Mesodermal cell (in vitro differentiated cells): ENCODE results near the gene TBL2.
"Not testable (repeated sequence)": the region's sequence is repeated elsewhere in the genome, so short reads cannot be mapped to it uniquely, and the experiment has no call there.

Experiments
- H3K27ac ChIP-seq: 2 replicates; pipeline ENCODE4 v1.7.0; 2013; ENCODE audit warnings: mild to moderate bottlenecking, low read depth, low read length, moderate library complexity; ENCODE audit not compliant: severe bottlenecking
- H3K36me3 ChIP-seq: 2 replicates; pipeline ENCODE4 v1.7.1; 2013; ENCODE audit warnings: mild to moderate bottlenecking, low read length, moderate library complexity; ENCODE audit not compliant: control insufficient read depth, insufficient read depth
- H3K4me1 ChIP-seq: one replicate; pipeline ENCODE4 v1.7.1; 2013; ENCODE audit warnings: mild to moderate bottlenecking, low read length; ENCODE audit not compliant: insufficient read depth, control insufficient read depth, poor library complexity, severe bottlenecking
- H3K4me3 ChIP-seq: 2 replicates; pipeline ENCODE4 v1.7.0; 2013; ENCODE audit warnings: low read length, control low read depth, mild to moderate bottlenecking; ENCODE audit not compliant: insufficient read depth, poor library complexity, severe bottlenecking; ENCODE audit errors: extremely low read depth
- H3K9me3 ChIP-seq: 2 replicates; pipeline ENCODE4 v1.7.1; 2013; ENCODE audit warnings: mild to moderate bottlenecking, low read length, moderate library complexity; ENCODE audit not compliant: control insufficient read depth
- WGBS, 2 experiments: methylation state at CpG; one replicate each; pipeline ENCODE4 v1.1.5; 2013; ENCODE audit warnings: missing lambda C conversion rate in 2 of 2; ENCODE audit not compliant: insufficient coverage in 2 of 2; 5-methylcytosine and 5-hydroxymethylcytosine counted together

Gene TBL2

DNA sequence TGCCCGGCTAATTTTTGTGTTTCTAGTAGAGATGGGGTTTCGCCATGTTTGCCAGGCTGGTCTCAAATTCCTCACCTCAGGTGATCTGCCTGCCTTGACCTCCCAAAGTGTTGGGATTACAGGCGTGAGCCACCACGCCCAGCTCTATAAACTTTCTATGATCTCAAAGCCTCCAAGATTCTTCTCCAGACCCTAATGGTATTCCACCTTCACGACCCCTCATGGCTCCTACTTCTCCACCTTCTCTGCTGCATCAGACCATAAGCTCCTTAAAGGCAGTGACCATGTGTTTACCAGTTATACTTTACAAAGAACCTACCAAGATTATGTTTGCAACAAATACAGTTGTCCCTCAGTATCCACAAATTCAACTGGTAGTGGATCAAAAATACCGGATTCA lies 46.2 kb downstream of the TBL2 start:
- Histone ChIP-seq H3K27ac (no peak overlapping the region), H3K4me1 (peaks cover under 1% of the 10 kb centered on the region)
- WGBS, 2 experiments = 95 to 96% methylated on average over 4 to 6 of the region's 6 CpGs

DNA sequence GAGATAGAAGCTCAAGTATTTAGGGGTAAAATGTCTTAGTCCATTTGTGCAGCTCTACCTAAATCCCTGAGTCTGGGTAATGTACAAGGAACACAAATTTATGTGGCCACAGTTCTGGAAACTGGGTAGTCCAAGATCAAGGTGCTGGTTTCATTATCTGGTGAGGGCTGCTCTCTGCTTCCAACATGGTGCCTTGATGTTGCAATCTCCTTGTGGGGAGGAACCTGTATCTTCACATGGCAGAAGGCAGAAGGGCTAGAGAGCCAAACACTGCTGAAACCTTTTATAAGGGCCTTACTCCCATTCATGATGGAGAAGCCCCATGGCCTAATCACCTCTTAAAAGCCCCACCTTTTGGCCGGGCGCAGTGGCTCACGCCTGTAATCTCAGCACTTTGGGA lies 47.6 kb downstream of the TBL2 start:
- Histone ChIP-seq H3K4me3 (no peak overlapping the region), H3K27ac (no peak overlapping the region), H3K9me3 (no peaks in the 10 kb centered on the region), H3K4me1 (peaks cover 4% of the 10 kb centered on the region), H3K36me3 (peaks cover 16% of the 10 kb centered on the region)
- WGBS, 2 experiments = 90 to 93% methylated on average over 3 of the region's 3 CpGs

More for the DNA sequence above, 46.2 kb downstream of the TBL2 start:
- peaks cover 30% of the 10 kb centered on the region for H3K36me3 ChIP-seq
- no peaks in the 10 kb centered on the region for H3K9me3 ChIP-seq
- H3K4me3 ChIP-seq = no peak overlapping the region

DNA sequence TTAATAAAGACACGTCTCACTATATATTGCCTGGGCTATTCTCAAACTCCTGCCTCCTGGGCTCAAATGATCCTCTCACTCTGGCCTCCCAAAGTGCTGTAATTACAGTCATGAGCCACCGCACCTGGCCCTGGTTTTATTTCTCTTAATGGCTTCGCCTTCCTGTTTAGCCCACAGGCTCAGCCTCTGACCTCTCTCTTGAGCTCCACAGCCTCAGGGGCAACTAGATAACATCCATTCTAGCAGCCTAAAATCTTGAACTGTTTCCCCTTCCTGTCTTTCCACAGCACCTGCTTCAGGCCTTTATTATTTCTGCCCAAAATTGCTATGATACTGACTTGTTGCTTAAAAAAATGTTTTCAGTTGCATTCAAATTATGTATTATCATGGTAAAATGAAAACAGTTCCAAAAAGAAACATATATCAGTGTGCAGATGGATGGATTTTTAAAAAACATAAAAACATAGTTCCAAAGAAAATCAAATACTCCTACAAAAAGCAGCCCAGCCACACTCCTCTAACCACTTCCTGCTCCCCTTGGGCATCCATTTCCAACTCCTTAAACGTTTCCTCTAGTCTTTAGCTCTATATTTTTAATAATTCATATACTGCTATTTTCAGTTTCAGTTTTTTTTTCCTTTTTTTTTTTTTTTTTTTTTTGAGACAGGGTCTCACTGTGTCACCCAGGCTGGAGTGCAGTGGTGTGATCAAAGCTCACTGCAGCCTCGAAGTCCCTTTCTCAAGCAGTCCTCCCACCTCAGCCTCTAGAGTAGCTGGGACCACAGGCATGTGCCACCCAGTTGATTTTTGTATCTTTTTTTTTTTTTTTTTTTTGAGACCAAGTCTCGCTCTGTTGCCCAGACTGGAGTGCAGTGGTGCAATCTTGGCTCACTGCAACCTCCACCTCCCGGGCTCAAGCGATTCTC lies 51.2 kb downstream of the TBL2 start:
- Histone ChIP-seq H3K9me3 (no peaks in the 10 kb centered on the region), H3K4me3 (no peak overlapping the region), H3K4me1 (peaks cover 4% of the 10 kb centered on the region), H3K27ac (no peak overlapping the region), H3K36me3 (no peaks in the 10 kb centered on the region)
- 88 to 92% methylated on average over 5 to 6 of the region's 8 CpGs for WGBS, 2 experiments

DNA sequence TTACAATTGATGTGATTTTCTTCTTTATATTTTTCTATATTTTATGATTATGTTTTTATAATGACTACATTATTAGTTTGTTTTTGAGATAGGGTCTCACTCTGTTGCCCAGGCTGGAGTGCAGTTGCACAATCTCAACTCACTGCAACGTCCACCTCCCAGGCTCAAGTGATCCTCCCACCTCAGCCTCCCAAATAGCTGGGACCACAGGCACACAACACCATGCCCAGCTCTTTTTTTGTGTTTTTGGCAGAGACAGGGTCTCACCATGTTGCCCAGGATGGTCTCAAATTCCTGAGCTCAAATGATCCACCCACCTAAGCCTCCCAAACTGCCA lies 52.3 kb downstream of the TBL2 start:
- 67% methylated on average over 1 of the region's 1 CpG; no CpG with 5 or more reads in 1 of the 2 experiments for WGBS, 2 experiments
- not testable (repeated sequence) for H3K4me3 ChIP-seq, H3K9me3 ChIP-seq, H3K27ac ChIP-seq, H3K36me3 ChIP-seq, H3K4me1 ChIP-seq

DNA sequence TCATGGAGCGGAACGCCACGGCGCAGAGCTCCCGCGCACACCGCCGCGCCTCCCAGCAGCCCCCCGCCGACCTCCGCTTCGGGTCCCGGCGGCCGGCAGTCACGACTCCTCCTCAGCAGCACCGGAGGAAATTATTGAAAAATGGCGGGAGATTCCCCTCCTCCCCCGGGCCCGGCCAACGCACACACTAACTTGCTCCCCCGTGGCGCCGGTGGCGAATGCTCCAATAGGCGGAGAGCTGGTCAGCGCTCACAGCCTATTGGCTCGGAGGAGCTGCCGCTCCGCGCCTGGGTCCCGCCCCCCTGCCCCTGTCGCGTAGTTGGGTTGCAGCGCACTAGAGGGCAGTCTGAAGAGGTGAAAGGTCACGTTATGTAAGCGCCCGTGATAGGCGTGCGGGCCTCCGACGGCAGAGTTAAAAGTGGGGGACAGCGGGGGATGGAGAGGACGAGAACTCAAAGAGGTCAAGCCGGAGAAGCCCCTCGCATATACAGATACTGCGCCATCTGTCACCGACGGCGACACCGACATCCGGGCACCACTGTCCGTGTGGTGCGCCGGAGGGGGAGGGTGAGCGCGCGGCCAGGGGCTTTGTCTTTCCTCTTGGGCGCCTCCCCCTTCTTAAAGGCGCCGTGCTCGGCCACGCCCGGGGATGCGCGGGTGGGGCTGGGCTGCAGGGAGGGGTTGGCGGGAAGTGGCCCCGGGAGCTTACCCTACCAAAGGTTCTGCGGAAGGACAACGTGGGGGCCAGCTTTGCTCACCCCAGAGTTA lies 56.1 kb downstream of the TBL2 start, which contains the start of gene BAZ1B:
TSS of gene BAZ1B (minus strand) at position 189 of the 768 bp plus-strand sequence. CDS start 360 bp downstream, outside the sequence.
- Histone ChIP-seq H3K4me3 (peak within 1 kb of the TSS; percentile 89), H3K4me1 (peaks cover 8% of the 10 kb centered on the region), H3K9me3 (no peaks in the 10 kb centered on the region), H3K27ac (peak within 1 kb of the TSS; percentile 89), H3K36me3 (peaks cover 31% of the 10 kb centered on the region)
- 0% methylated on average over 58 to 60 of the region's 71 CpGs for WGBS, 2 experiments

DNA sequence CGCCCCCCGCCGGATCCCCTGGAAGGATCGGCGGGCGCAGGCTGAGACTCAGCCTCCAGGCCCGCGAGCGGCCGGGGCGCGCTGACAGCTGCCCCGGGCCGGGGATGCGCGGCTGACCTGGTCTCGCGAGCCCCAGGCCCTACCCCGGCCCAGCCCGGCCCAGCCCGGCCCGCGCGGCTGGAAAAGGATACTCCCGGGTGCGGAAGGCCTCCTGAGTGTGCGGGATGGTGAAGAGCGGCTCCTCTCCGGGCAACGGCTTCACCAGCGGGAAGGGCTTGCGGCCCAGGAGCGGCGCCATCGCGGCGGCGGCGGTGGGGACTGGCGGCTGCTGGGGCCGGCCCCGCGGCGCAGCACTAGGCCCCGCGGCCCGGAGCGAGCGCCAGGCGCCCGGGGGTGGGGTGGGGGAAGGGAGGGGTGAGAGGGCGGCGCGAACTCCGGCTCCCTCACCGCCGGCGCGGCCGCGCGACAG lies 56.7 kb downstream of the TBL2 start:
- 0 to 1% methylated on average over 33 to 37 of the region's 62 CpGs for WGBS, 2 experiments
- Histone ChIP-seq H3K27ac (peak overlapping the region; percentile 89), H3K4me1 (peaks cover 4% of the 10 kb centered on the region), H3K4me3 (peak overlapping the region; percentile 89), H3K36me3 (peaks cover 37% of the 10 kb centered on the region), H3K9me3 (no peaks in the 10 kb centered on the region)

DNA sequence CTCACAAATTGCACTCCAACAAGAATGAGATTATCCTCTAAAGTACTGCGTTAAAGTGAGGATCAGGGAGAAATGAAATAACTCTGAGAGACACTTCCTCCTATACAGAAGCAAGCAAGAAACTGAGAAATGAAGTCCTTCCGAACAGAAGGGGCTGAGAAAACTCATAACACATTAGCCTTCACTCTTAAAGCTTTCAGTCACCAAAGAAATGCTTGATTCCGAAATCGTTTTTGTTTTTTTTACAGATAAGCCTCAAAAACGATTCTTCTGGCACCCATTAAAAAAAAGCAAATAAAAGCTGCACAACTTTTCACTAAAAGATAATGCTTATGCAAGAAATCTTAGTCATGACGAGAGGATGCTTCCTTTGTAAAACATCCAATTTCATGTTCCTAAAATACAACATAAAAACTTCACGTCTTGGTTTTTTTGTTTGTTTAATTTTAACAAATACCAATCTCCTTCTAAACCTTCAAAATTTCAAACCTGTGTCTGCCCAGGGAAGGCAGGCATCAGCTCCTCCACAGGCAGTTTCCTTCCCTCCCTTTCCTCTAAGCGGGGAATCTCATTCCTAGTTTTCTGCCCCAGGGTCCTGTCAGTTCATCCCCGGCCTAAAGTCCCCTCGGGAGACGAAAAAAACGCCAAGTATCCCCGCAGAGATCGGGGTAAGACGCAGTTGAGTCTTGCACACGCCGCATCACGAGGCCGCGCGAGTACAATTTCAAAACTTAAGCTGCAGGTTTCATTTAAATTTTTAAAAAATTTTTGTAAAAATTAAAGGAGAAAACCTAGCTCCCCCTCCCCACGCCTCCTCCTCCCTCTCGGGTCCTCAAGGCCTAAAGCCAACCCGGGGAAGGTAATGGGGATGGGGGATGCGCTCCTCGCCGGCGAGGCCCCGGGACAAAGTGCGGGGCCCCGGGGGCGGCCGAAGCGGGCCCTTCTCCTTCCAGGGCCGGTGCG lies 57.4 kb downstream of the TBL2 start:
- Histone ChIP-seq H3K4me3 (peak overlapping the region; percentile 89), H3K4me1 (peaks cover 4% of the 10 kb centered on the region), H3K27ac (peak overlapping the region; percentile 89), H3K9me3 (no peaks in the 10 kb centered on the region), H3K36me3 (peaks cover 44% of the 10 kb centered on the region)
- 2 to 3% methylated on average over 14 to 18 of the region's 36 CpGs for WGBS, 2 experiments

DNA sequence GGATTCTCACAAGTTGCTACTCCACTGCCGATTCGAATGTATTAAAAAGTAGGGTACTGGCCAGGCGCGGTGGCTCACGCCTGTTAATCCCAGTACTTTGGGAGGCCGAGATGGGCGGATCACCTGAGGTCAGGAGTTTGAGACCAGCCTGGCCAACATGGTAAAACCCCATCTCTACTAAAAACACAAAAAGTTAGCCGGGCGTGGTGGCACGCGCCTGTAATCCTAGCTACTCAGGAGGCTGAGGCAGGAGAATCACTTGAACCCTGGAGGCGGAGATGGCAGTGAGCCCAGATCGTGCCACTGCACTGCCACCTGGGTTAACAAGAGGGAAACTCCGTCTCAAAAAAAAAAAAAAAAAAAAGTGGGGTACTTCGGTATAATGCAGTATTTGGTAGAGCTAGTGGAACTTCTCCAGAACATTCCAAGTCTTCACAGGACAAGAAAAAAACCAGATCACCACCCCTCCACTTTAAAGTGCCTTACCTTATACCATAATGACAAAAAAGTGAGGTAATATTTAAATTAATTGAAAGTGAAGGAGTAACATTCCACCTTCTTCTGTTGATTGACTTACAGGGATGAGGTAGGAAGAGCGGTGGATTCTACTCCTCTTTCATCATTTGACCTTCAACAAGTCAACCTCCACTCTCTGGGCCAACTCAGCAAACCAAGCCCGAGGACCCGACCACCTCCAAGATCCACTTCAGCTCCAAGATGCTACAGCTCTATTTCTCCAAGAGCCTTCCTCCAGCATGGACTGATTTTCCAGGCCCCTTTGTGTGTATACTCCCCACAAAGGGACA lies 58.3 kb downstream of the TBL2 start:
- Histone ChIP-seq H3K36me3 (peaks cover 53% of the 10 kb centered on the region), H3K27ac (no peak overlapping the region), H3K4me1 (peaks cover 4% of the 10 kb centered on the region), H3K9me3 (no peaks in the 10 kb centered on the region), H3K4me3 (peak overlapping the region; percentile 89)
- WGBS, 2 experiments = 80 to 88% methylated on average over 12 to 14 of the region's 18 CpGs

DNA sequence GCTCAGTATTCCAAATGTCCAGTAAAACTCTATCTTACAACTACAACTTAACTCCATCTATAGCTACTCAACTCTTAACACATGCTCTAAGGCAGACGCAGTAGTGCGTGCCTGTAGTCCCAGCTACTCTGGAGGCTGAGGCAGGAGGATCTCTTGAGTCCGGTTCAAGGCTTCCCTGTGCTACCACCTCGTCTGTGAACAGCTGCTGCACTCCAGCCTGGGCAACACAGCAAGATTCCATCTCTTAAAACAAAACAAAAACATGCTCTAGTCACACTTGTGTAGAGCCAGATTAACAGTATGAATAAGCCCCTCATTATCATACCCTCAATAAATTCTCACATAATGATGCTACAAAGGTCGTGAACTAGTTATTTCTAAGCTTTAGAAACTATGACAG lies 59.9 kb downstream of the TBL2 start:
- H3K9me3 ChIP-seq = no peaks in the 10 kb centered on the region
- peak overlapping the region; percentile 2 for H3K4me3 ChIP-seq
- H3K36me3 ChIP-seq = peaks cover 69% of the 10 kb centered on the region
- 76 to 100% methylated on average over 4 to 5 of the region's 5 CpGs for WGBS, 2 experiments
- H3K27ac ChIP-seq = no peak overlapping the region
- peaks cover 4% of the 10 kb centered on the region for H3K4me1 ChIP-seq
